Neutrophil (primary cell): ENCODE measurements around the gene GRHL3.

ENCODE experiments used
- H3K27ac ChIP-seq: fragments of 200-600 bp; sonication (generic); 2 replicates; pipeline ENCODE4 v1.5.1; 2016; ENCODE audit warnings: mild to moderate bottlenecking, moderate library complexity
- H3K27me3 ChIP-seq: fragments of 200-600 bp; sonication (generic); 2 replicates; pipeline ENCODE4 v1.6.0; 2016; ENCODE audit warnings: mild to moderate bottlenecking
- H3K36me3 ChIP-seq: fragments of 200-600 bp; sonication (generic); 2 replicates; pipeline ENCODE4 v1.5.1; 2017
- H3K4me1 ChIP-seq, 2 experiments: fragments of 200-600 bp in 1 of 2; sonication (generic) in 1 of 2; 1 replicate in 1 of 2; 2 replicates in 1 of 2; pipeline versions ENCODE4 v1.5.1 to v1.6.1; 2013 to 2016; ENCODE audit warnings: low read depth in 1 of 2, low read length in 1 of 2, mild to moderate bottlenecking in 1 of 2, moderate library complexity in 1 of 2; ENCODE audit not compliant: control insufficient read depth in 1 of 2, insufficient read depth in 1 of 2
- H3K4me3 ChIP-seq, 2 experiments: fragments of 200-600 bp in 1 of 2; sonication (generic) in 1 of 2; 1 replicate in 1 of 2; 2 replicates in 1 of 2; pipeline ENCODE4 v1.5.1; 2013 to 2016; ENCODE audit warnings: low read depth in 1 of 2, low read length in 1 of 2, mild to moderate bottlenecking in 1 of 2, moderate library complexity in 1 of 2
- H3K9me3 ChIP-seq: fragments of 200-600 bp; sonication (generic); 2 replicates; pipeline ENCODE4 v1.5.1; 2016
- CTCF ChIP-seq: fragments of 200-600 bp; sonication (generic); IDR thresholded peaks from 2 replicates; pipeline ENCODE4 v1.5.1; 2016; ENCODE audit warnings: antibody characterized with exemption

Gene GRHL3

GRCh38 chr1:24391882-24392603, 72.9 kb downstream of the GRHL3 start:
- no peaks in the 10 kb centered on the region for H3K36me3 ChIP-seq
- peak overlapping the region; percentile 30 for H3K27ac ChIP-seq
- peaks cover 4 to 6% of the 10 kb centered on the region in 2 experiments for H3K4me1 ChIP-seq
- no peaks in the 10 kb centered on the region for H3K9me3 ChIP-seq
- no peaks in the 10 kb centered on the region for H3K27me3 ChIP-seq
- no peak overlapping the region for H3K4me3 ChIP-seq
- peak; percentile 71 for TF ChIP-seq CTCF

- Histone ChIP-seq H3K36me3 (no peaks in the 10 kb centered on the region), H3K4me3 (no peak overlapping the region), H3K9me3 (no peaks in the 10 kb centered on the region), H3K27ac (no peak overlapping the region), H3K4me1 (peaks cover 4 to 6% of the 10 kb centered on the region in 2 experiments), H3K27me3 (no peaks in the 10 kb centered on the region)
- TF ChIP-seq CTCF: no peak
These were observed 73.4 kb downstream of the GRHL3 start for GRCh38 chr1:24392604-24392946.

GRCh38 chr1:24392982-24393650, 74.0 kb downstream of the GRHL3 start:
- TF ChIP-seq CTCF: no peak
- Histone ChIP-seq H3K9me3 (no peaks in the 10 kb centered on the region), H3K36me3 (no peaks in the 10 kb centered on the region), H3K27me3 (no peaks in the 10 kb centered on the region), H3K4me3 (no peak overlapping the region), H3K27ac (no peak overlapping the region), H3K4me1 (peaks cover under 1 to 6% of the 10 kb centered on the region in 2 experiments)

- TF ChIP-seq CTCF: no peak
- no peak overlapping the region for H3K4me3 ChIP-seq
- H3K27me3 ChIP-seq: no peaks in the 10 kb centered on the region
- H3K9me3 ChIP-seq: no peaks in the 10 kb centered on the region
- H3K4me1 ChIP-seq: peaks cover 0 to 6% of the 10 kb centered on the region in 2 experiments
- no peaks in the 10 kb centered on the region for H3K36me3 ChIP-seq
- H3K27ac ChIP-seq: no peak overlapping the region
These were observed 74.7 kb downstream of the GRHL3 start for GRCh38 chr1:24393892-24394291.

GRCh38 chr1:24400065-24400464, 80.9 kb downstream of the GRHL3 start:
- no peak overlapping the region for H3K27ac ChIP-seq
- H3K9me3 ChIP-seq: no peaks in the 10 kb centered on the region
- no peak for TF ChIP-seq CTCF
- no peaks in the 10 kb centered on the region for H3K36me3 ChIP-seq
- H3K4me1 ChIP-seq: no peaks in the 10 kb centered on the region
- no peak overlapping the region for H3K4me3 ChIP-seq
- no peaks in the 10 kb centered on the region for H3K27me3 ChIP-seq
